Neural cell (in vitro differentiated cells): ENCODE results near the gene NCKAP5L.

Experiments used
- CTCF ChIP-seq: fragments of 450-650 bp; IDR thresholded peaks from 2 replicates; pipeline ENCODE4 v1.5.1; 2014; ENCODE audit warnings: antibody characterized with exemption, mild to moderate bottlenecking, moderate library complexity; ENCODE audit not compliant: poor library complexity, severe bottlenecking
- EP300 ChIP-seq: fragments of 450-650 bp; conservative IDR thresholded peaks from 2 replicates; pipeline ENCODE4 v1.6.1; 2014; ENCODE audit warnings: antibody characterized with exemption, mild to moderate bottlenecking, moderate library complexity; ENCODE audit not compliant: poor library complexity, severe bottlenecking
- EZH2 ChIP-seq: fragments of 200-600, 300-800 bp; shearing (Covaris generic), sonication (generic); IDR thresholded peaks from 2 replicates; pipeline ENCODE4 v1.6.1; 2014; ENCODE audit warnings: antibody characterized with exemption, low read length, borderline replicate concordance, mild to moderate bottlenecking; ENCODE audit not compliant: insufficient read depth, poor library complexity, severe bottlenecking
- POLR2AphosphoS5 ChIP-seq: IDR thresholded peaks from 2 replicates; pipeline ENCODE4 v1.6.1; 2012
- RAD21 ChIP-seq: fragments of 450-650 bp; conservative IDR thresholded peaks from 2 replicates; pipeline ENCODE4 v1.6.1; 2014; ENCODE audit warnings: antibody characterized with exemption, mild to moderate bottlenecking, moderate library complexity
- REST ChIP-seq: IDR thresholded peaks from 2 replicates; pipeline ENCODE4 v1.6.1; 2012; ENCODE audit warnings: borderline replicate concordance
- SMC3 ChIP-seq: fragments of 450-650 bp; conservative IDR thresholded peaks from 2 replicates; pipeline ENCODE4 v1.6.1; 2014; ENCODE audit warnings: antibody characterized with exemption, mild to moderate bottlenecking, moderate library complexity; ENCODE audit not compliant: poor library complexity
- TAF1 ChIP-seq: IDR thresholded peaks from 2 replicates; pipeline ENCODE4 v1.6.1; 2012; ENCODE audit warnings: low read depth

GRCh38 chr12:49748800-49749199 lies 79.4 kb downstream of the NCKAP5L start:
- TF ChIP-seq EZH2 (no peak), CTCF (no peak), TAF1 (no peak), POLR2AphosphoS5 (no peak), EP300 (no peak), RAD21 (no peak), SMC3 (no peak), REST (no peak)
